GM19328 (cell line): Measurements from ENCODE around the gene GALNT1.

Experiments
- ATAC-seq: cut with Tn5 transposase; IDR thresholded peaks from one replicate; pipeline ENCODE4 v1.9.1; 2021; ENCODE audit warnings: mild to moderate bottlenecking, moderate library complexity; ENCODE audit not compliant: unreplicated experiment

Gene GALNT1

DNA sequence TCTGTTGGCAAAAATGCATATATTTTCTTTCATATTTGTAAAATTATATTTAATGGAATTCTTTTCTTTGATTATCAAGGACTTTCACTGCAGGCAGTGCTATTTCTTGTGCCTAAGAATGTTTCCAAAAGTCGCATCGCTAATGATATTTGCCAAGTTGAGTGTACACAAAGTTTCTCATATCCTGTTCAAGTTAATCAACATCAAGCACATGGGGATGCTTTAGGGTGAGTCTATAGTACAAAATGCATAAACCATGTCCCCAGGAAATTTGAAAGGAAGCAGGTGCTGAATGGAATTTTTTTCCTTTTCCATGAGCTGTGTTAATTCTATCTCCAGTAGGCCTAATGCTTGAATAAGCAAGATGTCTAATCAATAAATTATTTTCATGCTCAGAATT, 129.7 kb downstream of the GALNT1 start:
- ATAC-seq = no peak

GRCh38 chr18:35713545-35713944, 132.0 kb downstream of the GALNT1 start:
- no peak for ATAC-seq

- ATAC-seq = no peak
Observed at GRCh38 chr18:35714539-35714938, 133.0 kb downstream of the GALNT1 start.

GRCh38 chr18:35715139-35715538, 133.6 kb downstream of the GALNT1 start:
- no peak for ATAC-seq

- ATAC-seq = no peak
Observed at GRCh38 chr18:35716169-35716831, 134.8 kb downstream of the GALNT1 start.

GRCh38 chr18:35717182-35717581, 135.6 kb downstream of the GALNT1 start:
- no peak for ATAC-seq

- no peak for ATAC-seq
Observed at GRCh38 chr18:35721431-35722081, 140.0 kb downstream of the GALNT1 start.

- no peak for ATAC-seq
Observed at GRCh38 chr18:35728676-35729075, 147.1 kb downstream of the GALNT1 start.

GRCh38 chr18:35729991-35730668, 148.6 kb downstream of the GALNT1 start:
- ATAC-seq = no peak

DNA sequence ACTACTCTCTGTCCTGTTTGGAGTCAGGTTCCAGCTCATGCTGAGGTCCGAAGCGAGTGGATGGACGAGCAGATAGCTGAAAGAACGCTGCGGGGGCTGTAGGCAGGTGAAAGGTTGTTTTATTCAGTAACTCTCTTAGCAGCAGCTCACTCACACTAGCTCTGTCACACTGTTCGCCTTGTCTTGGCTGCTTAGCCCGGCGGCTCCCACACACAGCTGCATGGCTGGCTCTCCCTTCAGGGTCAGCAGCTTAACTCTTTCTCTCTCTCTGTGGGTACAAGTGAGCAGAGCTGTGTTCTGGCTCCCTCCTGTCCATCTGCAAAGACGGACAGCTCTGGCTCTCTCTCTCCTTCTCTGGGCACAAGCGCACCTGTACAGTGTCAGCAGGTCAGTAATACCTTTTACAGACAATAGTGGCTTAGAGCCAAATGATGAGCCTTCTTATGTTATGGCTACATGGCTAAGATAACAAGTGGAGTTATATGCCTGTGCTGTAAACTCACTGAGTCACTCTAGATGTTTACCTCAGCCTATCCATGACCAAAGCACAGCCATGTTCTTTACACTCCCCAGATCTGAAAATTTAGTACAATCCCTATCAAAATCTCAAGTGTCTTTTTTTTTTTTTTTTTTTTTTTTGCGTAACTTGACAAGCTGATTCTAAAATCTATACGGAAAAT, 149.3 kb downstream of the GALNT1 start:
- no peak for ATAC-seq

- ATAC-seq = no peak
Observed at GRCh38 chr18:35731701-35732100, 150.2 kb downstream of the GALNT1 start.

- ATAC-seq = no peak
Observed at GRCh38 chr18:35732162-35732561, 150.6 kb downstream of the GALNT1 start.

- no peak for ATAC-seq
Observed at GRCh38 chr18:35732636-35733035, 151.1 kb downstream of the GALNT1 start.

DNA sequence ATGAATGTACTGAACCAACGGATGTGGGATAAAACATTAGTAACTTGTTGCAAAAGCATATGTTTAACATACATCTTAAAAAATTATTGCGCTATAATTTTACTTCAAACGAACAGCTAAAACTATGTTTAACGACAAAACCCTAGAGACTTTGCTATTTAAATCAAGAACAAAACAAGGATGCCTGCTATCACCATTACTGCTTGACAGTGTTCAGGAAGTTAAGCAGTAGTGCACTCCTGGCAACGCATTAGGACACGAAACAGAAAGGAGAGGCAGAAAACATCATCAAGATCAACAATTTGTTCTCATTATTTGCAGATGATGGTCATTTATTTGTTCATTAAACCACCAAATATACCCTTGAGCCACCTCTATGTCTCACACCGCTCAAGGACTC, 151.9 kb downstream of the GALNT1 start:
- no peak for ATAC-seq

GRCh38 chr18:35736696-35737095, 155.2 kb downstream of the GALNT1 start:
- no peak for ATAC-seq

GRCh38 chr18:35739778-35740177, 158.2 kb downstream of the GALNT1 start:
- no peak for ATAC-seq

DNA sequence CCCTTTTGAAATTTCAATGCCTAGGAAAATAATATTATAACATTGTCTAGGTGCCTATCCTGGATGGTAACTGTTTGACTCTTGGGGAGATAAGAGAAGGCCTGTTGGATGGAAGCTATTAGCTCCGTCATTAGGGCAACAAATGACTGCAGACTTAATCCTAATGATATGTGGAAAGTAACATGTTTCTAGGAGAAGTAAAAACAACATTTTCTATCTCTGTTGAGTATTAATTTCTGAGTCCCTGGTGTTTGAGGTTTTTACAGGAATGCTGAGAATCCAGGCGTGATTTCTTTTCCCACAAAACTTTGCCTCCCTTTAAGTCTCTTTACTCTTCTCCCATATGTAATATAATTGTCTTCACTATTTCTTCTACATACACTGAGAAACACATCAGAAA, 159.1 kb downstream of the GALNT1 start:
- no peak for ATAC-seq

- ATAC-seq = no peak
Observed at GRCh38 chr18:35743916-35744315, 162.4 kb downstream of the GALNT1 start.

DNA sequence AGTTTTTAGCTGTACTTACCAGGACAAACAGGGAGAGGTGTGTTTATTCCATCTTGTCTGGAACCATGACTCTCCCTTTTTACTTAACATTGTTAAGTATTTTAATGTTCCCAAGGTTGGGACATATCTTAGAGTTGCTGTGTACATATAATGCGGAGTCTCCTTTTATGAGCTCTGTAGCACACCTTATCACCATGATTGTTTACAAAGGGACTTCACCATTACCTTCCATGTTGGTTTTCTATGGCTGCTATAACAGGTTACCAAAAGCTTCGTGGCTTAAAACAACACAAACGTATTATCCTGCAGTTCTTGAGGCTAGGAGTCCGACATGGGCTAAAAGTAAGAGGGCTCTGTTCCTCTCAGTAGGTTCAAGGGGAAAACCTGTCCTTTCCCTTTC, 164.3 kb downstream of the GALNT1 start:
- ATAC-seq = no peak

GRCh38 chr18:35746826-35747339, 165.3 kb downstream of the GALNT1 start:
- no peak for ATAC-seq

- ATAC-seq = no peak
Observed at GRCh38 chr18:35747894-35748472, 166.4 kb downstream of the GALNT1 start.
